Measurements from ENCODE around the gene DNM3. TPM values are rescaled to one million over a fixed set of nuclear protein-coding genes. Genes with fewer than 3 reads are reported as not detected.

DNM3 gene
- total RNA-seq, 1 donor from 2014 or later: 2.1 TPM

GRCh38 chr1:172425339-172425738 is 584.0 kb downstream of the DNM3 start:
- H3K9me3 Mint-ChIP-seq: no peaks in the 10 kb centered on the region

GRCh38 chr1:172427191-172427590 is 585.9 kb downstream of the DNM3 start:
- H3K4me3 Mint-ChIP-seq: no peak overlapping the region
- DNase-seq (ENCODE audit: extremely low spot score, unreplicated experiment): no peak
- H3K27me3 Mint-ChIP-seq: no peaks in the 10 kb centered on the region
- H3K36me3 Mint-ChIP-seq: no peaks in the 10 kb centered on the region
- no peaks in the 10 kb centered on the region for H3K9me3 Mint-ChIP-seq
- H3K4me1 Mint-ChIP-seq (ENCODE audit: unreplicated experiment): peaks cover 14% of the 10 kb centered on the region
- H3K27ac Mint-ChIP-seq: no peak overlapping the region
- TF ChIP-seq CTCF (conservative IDR thresholded peaks at IDR 0.05): no peak

More at GRCh38 chr1:172425339-172425738, 584.0 kb downstream of the DNM3 start:
- Mint-ChIP-seq H3K4me3 (no peak overlapping the region), H3K27me3 (no peaks in the 10 kb centered on the region), H3K36me3 (no peaks in the 10 kb centered on the region), H3K4me1 (ENCODE audit: unreplicated experiment) (peaks cover 16% of the 10 kb centered on the region), H3K27ac (no peak overlapping the region)
- DNase-seq (ENCODE audit: extremely low spot score, unreplicated experiment): no peak
- TF ChIP-seq CTCF (conservative IDR thresholded peaks at IDR 0.05): no peak

- no peak overlapping the region for H3K27ac Mint-ChIP-seq
- H3K4me1 Mint-ChIP-seq (ENCODE audit: unreplicated experiment): peaks cover 14% of the 10 kb centered on the region
- no peak overlapping the region for H3K4me3 Mint-ChIP-seq
- H3K27me3 Mint-ChIP-seq: no peaks in the 10 kb centered on the region
- H3K9me3 Mint-ChIP-seq: peaks cover 7% of the 10 kb centered on the region
- peaks cover 6% of the 10 kb centered on the region for H3K36me3 Mint-ChIP-seq
- TF ChIP-seq CTCF (conservative IDR thresholded peaks at IDR 0.05): peak; percentile 77
- DNase-seq (ENCODE audit: extremely low spot score, unreplicated experiment): no peak
Observed at GRCh38 chr1:172429331-172430127, 588.2 kb downstream of the DNM3 start.

GRCh38 chr1:172430128-172430454 is 588.8 kb downstream of the DNM3 start:
- no peak for DNase-seq (ENCODE audit: extremely low spot score, unreplicated experiment)
- H3K36me3 Mint-ChIP-seq: peaks cover 6% of the 10 kb centered on the region
- H3K4me3 Mint-ChIP-seq: no peak overlapping the region
- no peak overlapping the region for H3K27ac Mint-ChIP-seq
- TF ChIP-seq CTCF (conservative IDR thresholded peaks at IDR 0.05): no peak
- peaks cover 7% of the 10 kb centered on the region for H3K9me3 Mint-ChIP-seq
- H3K4me1 Mint-ChIP-seq (ENCODE audit: unreplicated experiment): peaks cover 14% of the 10 kb centered on the region
- H3K27me3 Mint-ChIP-seq: no peaks in the 10 kb centered on the region

GRCh38 chr1:172431204-172431603 is 589.9 kb downstream of the DNM3 start:
- DNase-seq (ENCODE audit: extremely low spot score, unreplicated experiment): no peak
- no peak for TF ChIP-seq CTCF (conservative IDR thresholded peaks at IDR 0.05)
- Mint-ChIP-seq H3K36me3 (peaks cover 12% of the 10 kb centered on the region), H3K4me3 (no peak overlapping the region), H3K9me3 (peaks cover 7% of the 10 kb centered on the region), H3K4me1 (ENCODE audit: unreplicated experiment) (peaks cover 14% of the 10 kb centered on the region), H3K27me3 (no peaks in the 10 kb centered on the region), H3K27ac (no peak overlapping the region)
